ENCODE results near the gene ACIN1. TPM values are rescaled to one million over a fixed set of nuclear protein-coding genes. Genes with fewer than 3 reads are reported as not detected.

Gene ACIN1
- total RNA-seq, 2 donors from 2014 or later = 314 to 367 TPM

DNA sequence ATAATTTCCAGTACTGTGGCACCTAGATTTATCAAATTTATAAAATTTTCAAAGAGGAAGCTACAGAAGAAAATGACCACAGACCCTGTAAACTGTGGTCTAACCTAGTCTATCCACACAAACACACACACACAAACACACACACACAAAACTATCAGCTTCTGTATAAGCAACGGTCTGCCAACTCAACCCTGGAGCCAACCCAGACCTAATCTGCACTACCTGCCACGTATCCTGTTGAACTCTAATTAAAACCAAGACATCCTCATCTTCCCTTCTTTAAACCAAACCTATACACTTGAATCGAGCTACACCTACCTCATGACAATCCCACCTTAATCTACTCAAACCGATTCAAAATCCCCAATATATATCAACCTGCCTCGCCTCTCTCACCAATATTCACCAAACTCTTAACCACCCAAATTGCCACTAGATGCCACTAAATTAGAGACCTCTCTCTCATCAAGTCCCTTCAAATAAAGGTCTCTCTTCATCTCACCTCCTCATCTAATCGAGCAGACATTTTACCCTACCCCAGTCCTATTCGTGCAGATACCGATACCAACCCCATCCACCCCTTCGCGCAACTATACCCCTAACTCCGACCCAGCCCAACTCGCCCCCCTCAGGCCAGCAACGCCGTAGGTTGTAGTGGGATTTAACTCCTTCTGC lies 808 bp downstream of the ACIN1 start:
- H3K36me3 Mint-ChIP-seq (ENCODE audit: low read depth) = peaks cover 59% of the 10 kb centered on the region

DNA sequence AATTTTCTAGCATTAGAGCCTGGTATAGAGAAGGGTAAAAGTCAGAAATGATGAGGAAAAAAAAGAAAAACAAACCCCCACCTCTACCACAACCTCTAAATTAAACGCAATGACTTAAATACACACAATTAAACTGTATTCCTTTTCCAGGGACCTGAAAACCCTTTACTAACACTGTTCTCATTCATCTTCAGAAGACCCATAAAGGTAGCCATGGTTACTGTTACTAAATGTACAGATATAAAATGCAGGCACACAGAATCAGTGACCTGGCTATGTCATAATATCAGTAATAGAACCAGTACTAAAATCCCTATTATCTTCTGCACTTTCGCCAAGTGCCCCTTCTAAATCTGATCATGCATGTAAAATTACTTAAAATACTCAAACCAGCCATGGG lies 1.4 kb downstream of the ACIN1 start:
- WGBS, 2 experiments (ENCODE audit: insufficient coverage in 1 of 2, insufficient read length in 1 of 2) = 89 to 95% methylated on average over 1 to 2 of the region's 2 CpGs
- H3K9me3 Mint-ChIP-seq = no peaks in the 10 kb centered on the region
- no peak overlapping the region for H3K27ac ChIP-seq (ENCODE audit: low read depth, low read length)
- peaks cover 53% of the 10 kb centered on the region for H3K36me3 Mint-ChIP-seq (ENCODE audit: low read depth)
- H3K4me3 Mint-ChIP-seq = no peak overlapping the region
- TF ChIP-seq, protein P1, sequence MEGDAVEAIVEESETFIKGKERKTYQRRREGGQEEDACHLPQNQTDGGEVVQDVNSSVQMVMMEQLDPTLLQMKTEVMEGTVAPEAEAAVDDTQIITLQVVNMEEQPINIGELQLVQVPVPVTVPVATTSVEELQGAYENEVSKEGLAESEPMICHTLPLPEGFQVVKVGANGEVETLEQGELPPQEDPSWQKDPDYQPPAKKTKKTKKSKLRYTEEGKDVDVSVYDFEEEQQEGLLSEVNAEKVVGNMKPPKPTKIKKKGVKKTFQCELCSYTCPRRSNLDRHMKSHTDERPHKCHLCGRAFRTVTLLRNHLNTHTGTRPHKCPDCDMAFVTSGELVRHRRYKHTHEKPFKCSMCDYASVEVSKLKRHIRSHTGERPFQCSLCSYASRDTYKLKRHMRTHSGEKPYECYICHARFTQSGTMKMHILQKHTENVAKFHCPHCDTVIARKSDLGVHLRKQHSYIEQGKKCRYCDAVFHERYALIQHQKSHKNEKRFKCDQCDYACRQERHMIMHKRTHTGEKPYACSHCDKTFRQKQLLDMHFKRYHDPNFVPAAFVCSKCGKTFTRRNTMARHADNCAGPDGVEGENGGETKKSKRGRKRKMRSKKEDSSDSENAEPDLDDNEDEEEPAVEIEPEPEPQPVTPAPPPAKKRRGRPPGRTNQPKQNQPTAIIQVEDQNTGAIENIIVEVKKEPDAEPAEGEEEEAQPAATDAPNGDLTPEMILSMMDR (conservative IDR thresholded peaks at IDR 0.05) = no peak
- DNase-seq = no peak
- H3K4me1 ChIP-seq (ENCODE audit: control insufficient read depth, insufficient read depth, low read length) = peaks cover 3% of the 10 kb centered on the region
- peak overlapping the region; percentile 93 for H3K9ac ChIP-seq (ENCODE audit: extremely low read depth, low read length, poor library complexity, severe bottlenecking)
- H3K27me3 ChIP-seq (ENCODE audit: control insufficient read depth, insufficient read depth, low read length, poor library complexity, severe bottlenecking) = no peaks in the 10 kb centered on the region
- H3K36me3 ChIP-seq (ENCODE audit: control insufficient read depth, insufficient read depth, low read length) = peaks cover 72% of the 10 kb centered on the region
- H3K27ac Mint-ChIP-seq = no peak overlapping the region
- no peaks in the 10 kb centered on the region for H3K27me3 Mint-ChIP-seq (ENCODE audit: insufficient read depth)
- peaks cover 24% of the 10 kb centered on the region for H3K4me1 Mint-ChIP-seq
- peak overlapping the region; percentile 94 for H3K4me3 ChIP-seq (ENCODE audit: low read length)
- no peaks in the 10 kb centered on the region for H3K9me3 ChIP-seq (ENCODE audit: control insufficient read depth, low read length)

More for the DNA sequence above, 808 bp downstream of the ACIN1 start:
- Mint-ChIP-seq H3K4me3 (no peak overlapping the region), H3K27me3 (ENCODE audit: insufficient read depth) (no peaks in the 10 kb centered on the region), H3K4me1 (peaks cover 25% of the 10 kb centered on the region), H3K9me3 (no peaks in the 10 kb centered on the region), H3K27ac (no peak overlapping the region)
- Histone ChIP-seq H3K27ac (ENCODE audit: low read depth, low read length) (no peak overlapping the region), H3K9ac (ENCODE audit: extremely low read depth, low read length, poor library complexity, severe bottlenecking) (peak overlapping the region; percentile 93), H3K36me3 (ENCODE audit: control insufficient read depth, insufficient read depth, low read length) (peaks cover 72% of the 10 kb centered on the region), H3K4me1 (ENCODE audit: control insufficient read depth, insufficient read depth, low read length) (peaks cover 3% of the 10 kb centered on the region), H3K4me3 (ENCODE audit: low read length) (peak overlapping the region; percentile 94), H3K9me3 (ENCODE audit: control insufficient read depth, low read length) (no peaks in the 10 kb centered on the region), H3K27me3 (ENCODE audit: control insufficient read depth, insufficient read depth, low read length, poor library complexity, severe bottlenecking) (no peaks in the 10 kb centered on the region)
- DNase-seq = no peak
- TF ChIP-seq, protein P1 (conservative IDR thresholded peaks at IDR 0.05) = peak; percentile 54
- 2 to 9% methylated on average over 6 to 14 of the region's 14 CpGs for WGBS, 2 experiments (ENCODE audit: insufficient coverage in 1 of 2, insufficient read length in 1 of 2)

DNA sequence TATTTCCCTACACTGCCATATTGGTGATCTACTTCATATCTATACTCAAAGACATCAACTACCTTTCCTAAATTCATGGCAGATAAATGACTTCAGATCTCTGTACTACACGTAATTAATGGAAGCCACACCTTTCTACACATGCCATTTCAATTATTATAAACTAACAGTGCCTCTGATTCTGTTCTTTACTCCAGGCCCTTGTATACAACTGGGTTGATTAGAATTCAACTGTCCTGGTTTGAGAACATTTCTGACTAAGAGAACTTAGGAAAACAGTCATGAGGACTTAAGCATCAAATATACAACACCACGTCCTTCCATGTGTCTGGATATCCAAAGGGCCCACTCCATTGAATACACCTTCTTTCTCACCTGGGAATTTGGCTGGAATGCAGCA lies 1.8 kb downstream of the ACIN1 start:
- no peak overlapping the region for H3K27ac Mint-ChIP-seq
- TF ChIP-seq, protein P1 (conservative IDR thresholded peaks at IDR 0.05) = no peak
- H3K27me3 Mint-ChIP-seq (ENCODE audit: insufficient read depth) = no peaks in the 10 kb centered on the region
- peaks cover 24% of the 10 kb centered on the region for H3K4me1 Mint-ChIP-seq
- Histone ChIP-seq H3K27me3 (ENCODE audit: control insufficient read depth, insufficient read depth, low read length, poor library complexity, severe bottlenecking) (no peaks in the 10 kb centered on the region), H3K4me1 (ENCODE audit: control insufficient read depth, insufficient read depth, low read length) (peaks cover 3% of the 10 kb centered on the region), H3K9ac (ENCODE audit: extremely low read depth, low read length, poor library complexity, severe bottlenecking) (peak overlapping the region; percentile 93), H3K36me3 (ENCODE audit: control insufficient read depth, insufficient read depth, low read length) (peaks cover 72% of the 10 kb centered on the region), H3K4me3 (ENCODE audit: low read length) (peak overlapping the region; percentile 94), H3K9me3 (ENCODE audit: control insufficient read depth, low read length) (no peaks in the 10 kb centered on the region), H3K27ac (ENCODE audit: low read depth, low read length) (no peak overlapping the region)
- no peak for DNase-seq
- 88% methylated on average over 2 of the region's 2 CpGs; no CpG with 5 or more reads in 1 of the 2 experiments for WGBS, 2 experiments (ENCODE audit: insufficient coverage in 1 of 2, insufficient read length in 1 of 2)
- H3K4me3 Mint-ChIP-seq = no peak overlapping the region
- no peaks in the 10 kb centered on the region for H3K9me3 Mint-ChIP-seq
- peaks cover 53% of the 10 kb centered on the region for H3K36me3 Mint-ChIP-seq (ENCODE audit: low read depth)

Data from endodermal cell (in vitro differentiated cells).